ENCODE results near the gene PLEKHM3. TPM values are rescaled to one million over a fixed set of nuclear protein-coding genes. Genes with fewer than 3 reads are reported as not detected.
A peak's percentile ranks its signal among the peaks of the same experiment; 100 is the strongest.

PLEKHM3 gene
- total RNA-seq, 1 donor from 2014 or later, result 9.1 TPM

DNA sequence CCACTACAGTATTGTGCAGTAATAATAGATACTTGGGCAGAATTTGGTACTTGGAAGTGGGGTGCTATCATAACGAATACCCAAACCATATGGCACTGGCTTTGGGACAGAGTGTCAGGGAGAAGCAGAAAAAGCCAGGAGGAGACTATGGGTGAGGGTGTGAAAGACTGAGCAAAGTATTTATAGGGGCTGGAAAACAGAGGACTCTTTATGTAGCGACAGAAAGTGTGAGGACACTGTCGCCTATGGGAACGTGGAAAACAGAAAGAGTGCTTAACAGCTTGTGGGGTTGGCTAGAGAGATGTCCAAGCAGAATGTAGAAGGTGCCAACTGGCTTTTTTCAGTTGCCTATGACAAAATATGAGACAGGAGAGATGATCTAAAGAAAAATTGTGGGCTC, 40.7 kb upstream of the PLEKHM3 start:
- Mint-ChIP-seq H3K27me3 (ENCODE audit: low read depth) (peaks cover 7% of the 10 kb centered on the region), H3K27ac (ENCODE audit: unreplicated experiment) (no peak overlapping the region), H3K4me3 (ENCODE audit: unreplicated experiment) (no peak overlapping the region), H3K4me1 (ENCODE audit: low read depth) (peaks cover 6% of the 10 kb centered on the region), H3K36me3 (ENCODE audit: low read depth) (no peaks in the 10 kb centered on the region), H3K9me3 (ENCODE audit: low read depth) (no peaks in the 10 kb centered on the region)
- no peak for DNase-seq (ENCODE audit: low spot score)
- TF ChIP-seq CTCF (IDR thresholded peaks at IDR 0.05), result no peak

DNA sequence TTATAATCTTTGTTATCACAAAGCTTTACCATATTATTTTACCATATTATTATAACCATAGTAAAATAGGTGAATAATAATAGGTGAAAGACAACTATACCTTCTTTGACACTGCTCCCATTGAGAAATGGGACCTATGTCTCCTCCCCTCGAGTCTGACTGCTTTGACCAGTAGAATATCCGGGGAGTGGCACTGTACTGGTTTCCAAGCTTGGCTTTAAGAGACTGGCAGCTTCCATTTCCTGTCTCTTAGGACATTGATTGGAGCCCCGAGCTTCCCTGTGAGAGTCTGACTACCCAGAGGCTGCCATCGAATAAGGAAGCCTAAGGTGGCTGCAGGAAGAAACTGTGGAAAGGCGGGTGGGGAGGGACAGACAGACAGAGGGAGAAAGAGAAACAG, 40.1 kb upstream of the PLEKHM3 start:
- H3K4me3 Mint-ChIP-seq (ENCODE audit: unreplicated experiment), result no peak overlapping the region
- no peak for TF ChIP-seq CTCF (IDR thresholded peaks at IDR 0.05)
- no peaks in the 10 kb centered on the region for H3K36me3 Mint-ChIP-seq (ENCODE audit: low read depth)
- no peak overlapping the region for H3K27ac Mint-ChIP-seq (ENCODE audit: unreplicated experiment)
- peaks cover 6% of the 10 kb centered on the region for H3K4me1 Mint-ChIP-seq (ENCODE audit: low read depth)
- H3K27me3 Mint-ChIP-seq (ENCODE audit: low read depth), result peaks cover 7% of the 10 kb centered on the region
- H3K9me3 Mint-ChIP-seq (ENCODE audit: low read depth), result no peaks in the 10 kb centered on the region
- DNase-seq (ENCODE audit: low spot score), result no peak

- TF ChIP-seq CTCF (IDR thresholded peaks at IDR 0.05), result no peak
- no peaks in the 10 kb centered on the region for H3K9me3 Mint-ChIP-seq (ENCODE audit: low read depth)
- H3K4me3 Mint-ChIP-seq (ENCODE audit: unreplicated experiment), result no peak overlapping the region
- DNase-seq (ENCODE audit: low spot score), result no peak
- H3K4me1 Mint-ChIP-seq (ENCODE audit: low read depth), result peaks cover 6% of the 10 kb centered on the region
- H3K27ac Mint-ChIP-seq (ENCODE audit: unreplicated experiment), result peak overlapping the region; percentile 90
- H3K36me3 Mint-ChIP-seq (ENCODE audit: low read depth), result no peaks in the 10 kb centered on the region
- peaks cover 7% of the 10 kb centered on the region for H3K27me3 Mint-ChIP-seq (ENCODE audit: low read depth)
Measured at GRCh38 chr2:208064220-208064961, 39.1 kb upstream of the PLEKHM3 start.

DNA sequence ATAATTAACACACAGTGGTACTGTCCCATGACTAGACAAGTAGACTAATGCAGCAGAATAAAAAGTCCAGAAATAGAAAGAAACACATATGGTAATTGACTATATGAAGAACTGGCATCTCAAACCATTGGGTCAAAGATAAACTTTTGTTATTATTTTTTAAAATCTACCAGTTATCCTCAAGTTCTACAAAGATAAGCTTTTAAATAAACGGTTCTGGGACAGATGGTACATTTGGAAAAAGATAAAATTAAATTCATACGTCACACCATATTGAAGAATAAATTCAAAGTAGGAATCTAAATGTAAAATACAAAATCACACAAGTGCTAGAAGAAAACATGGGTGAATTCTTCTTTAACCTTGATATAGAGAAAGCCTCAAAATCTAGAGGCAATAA, 37.6 kb upstream of the PLEKHM3 start:
- Mint-ChIP-seq H3K9me3 (ENCODE audit: low read depth) (no peaks in the 10 kb centered on the region), H3K27ac (ENCODE audit: unreplicated experiment) (no peak overlapping the region), H3K4me3 (ENCODE audit: unreplicated experiment) (no peak overlapping the region), H3K27me3 (ENCODE audit: low read depth) (peaks cover 7% of the 10 kb centered on the region), H3K36me3 (ENCODE audit: low read depth) (no peaks in the 10 kb centered on the region), H3K4me1 (ENCODE audit: low read depth) (peaks cover 6% of the 10 kb centered on the region)
- DNase-seq (ENCODE audit: low spot score), result no peak
- TF ChIP-seq CTCF (IDR thresholded peaks at IDR 0.05), result no peak

DNA sequence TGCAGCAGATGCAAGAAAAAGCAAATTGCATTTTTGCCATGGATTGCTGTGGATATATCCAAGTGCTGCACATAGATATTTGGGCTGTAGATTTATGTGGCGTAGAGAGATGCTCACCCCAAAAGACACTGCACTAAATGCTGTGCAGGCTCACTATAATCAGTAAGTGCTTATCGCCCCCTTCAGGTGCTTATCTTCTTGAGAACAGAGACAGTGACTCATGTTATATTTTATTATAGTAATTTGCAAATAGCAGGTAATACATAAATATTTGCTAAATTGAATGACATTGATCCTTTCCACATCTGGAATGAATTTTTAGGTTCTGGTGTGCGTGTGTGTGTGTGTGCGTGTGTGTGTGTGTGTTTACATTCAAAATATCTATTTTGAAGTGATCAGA, 36.8 kb upstream of the PLEKHM3 start:
- Mint-ChIP-seq H3K9me3 (ENCODE audit: low read depth) (no peaks in the 10 kb centered on the region), H3K27ac (ENCODE audit: unreplicated experiment) (no peak overlapping the region), H3K4me3 (ENCODE audit: unreplicated experiment) (no peak overlapping the region), H3K36me3 (ENCODE audit: low read depth) (no peaks in the 10 kb centered on the region), H3K27me3 (ENCODE audit: low read depth) (peaks cover 7% of the 10 kb centered on the region), H3K4me1 (ENCODE audit: low read depth) (peaks cover 6% of the 10 kb centered on the region)
- peak; percentile 65 for TF ChIP-seq CTCF (IDR thresholded peaks at IDR 0.05)
- DNase-seq (ENCODE audit: low spot score), result no peak

Data from chondrocyte (in vitro differentiated cells).